HL-60/S4 (cell line): Measurements from ENCODE around the gene RPGRIP1.
"Not testable (repeated sequence)": the region's sequence is repeated elsewhere in the genome, so short reads cannot be mapped to it uniquely, and the experiment has no call there.

Experiments
- in situ Hi-C: fragments of 300-500 bp; cut with MboI; formaldehyde crosslinking; loops from 2 replicates; pipeline ENCODE4 v1.14.3; 2022; ENCODE audit warnings: low sequenced_read_pairs

RPGRIP1 gene

GRCh38 chr14:21299562-21300130 lies 19.8 kb downstream of the RPGRIP1 start:
- in situ Hi-C loops, result no loop called here

GRCh38 chr14:21300892-21301291 lies 21.0 kb downstream of the RPGRIP1 start:
- in situ Hi-C loops, result no loop called here

GRCh38 chr14:21302013-21302835 lies 22.3 kb downstream of the RPGRIP1 start:
- in situ Hi-C loops, result no loop called here

- in situ Hi-C loops, result not testable (repeated sequence)
These were observed 22.9 kb downstream of the RPGRIP1 start for GRCh38 chr14:21302836-21303140.

GRCh38 chr14:21307637-21308036 lies 27.8 kb downstream of the RPGRIP1 start:
- in situ Hi-C loops, result no loop called here

GRCh38 chr14:21308132-21308478 lies 28.2 kb downstream of the RPGRIP1 start:
- in situ Hi-C loops, result no loop called here

- in situ Hi-C loops, result no loop called here
These were observed 28.8 kb downstream of the RPGRIP1 start for GRCh38 chr14:21308479-21309237.

GRCh38 chr14:21309238-21309636 lies 29.4 kb downstream of the RPGRIP1 start:
- in situ Hi-C loops, result no loop called here

GRCh38 chr14:21309956-21310355 lies 30.1 kb downstream of the RPGRIP1 start:
- in situ Hi-C loops, result no loop called here

GRCh38 chr14:21311614-21312013 lies 31.7 kb downstream of the RPGRIP1 start:
- in situ Hi-C loops, result no loop called here

GRCh38 chr14:21313512-21313911 lies 33.6 kb downstream of the RPGRIP1 start:
- in situ Hi-C loops, result no loop called here

GRCh38 chr14:21317398-21317797 lies 37.5 kb downstream of the RPGRIP1 start:
- in situ Hi-C loops, result no loop called here

- in situ Hi-C loops, result no loop called here
These were observed 41.0 kb downstream of the RPGRIP1 start for GRCh38 chr14:21320913-21321312.

- in situ Hi-C loops, result no loop called here
These were observed 42.8 kb downstream of the RPGRIP1 start for GRCh38 chr14:21322716-21323115.

- in situ Hi-C loops, result no loop called here
These were observed 47.1 kb downstream of the RPGRIP1 start for GRCh38 chr14:21326972-21327371.
